GM13977 (cell line): ENCODE results near the gene DKK2.
A peak's percentile ranks its signal among the peaks of the same experiment; 100 is the strongest.

Source experiments
- DNase-seq: peaks from one replicate; pipeline ENCODE4 v3.0.0; 2012; ENCODE audit warnings: low spot score
- CTCF ChIP-seq: IDR thresholded peaks from 2 replicates; pipeline ENCODE4 v1.5.1; 2012; ENCODE audit warnings: mild to moderate bottlenecking, control low read depth; ENCODE audit not compliant: insufficient read depth; ENCODE audit errors: extremely low read depth, missing control alignments
- in situ Hi-C: fragments of 300-500 bp; cut with MboI; formaldehyde crosslinking; loops from one replicate; pipeline ENCODE4 v1.12.0; 2022; ENCODE audit warnings: low sequenced_read_pairs, low pct_unique_long_range_greater_than_20kb, mixed read lengths, inconsistent platforms; ENCODE audit not compliant: unreplicated experiment

DKK2 gene

GRCh38 chr4:106906728-106907127 is 129.4 kb downstream of the DKK2 start:
- DNase-seq, result no peak
- TF ChIP-seq CTCF, result no peak
- in situ Hi-C loops, result no loop called here

GRCh38 chr4:106898621-106899230 is 137.4 kb downstream of the DKK2 start:
- DNase-seq, result peak; percentile 28
- in situ Hi-C loops, result no loop called here
- TF ChIP-seq CTCF, result peak; percentile 78

DNA sequence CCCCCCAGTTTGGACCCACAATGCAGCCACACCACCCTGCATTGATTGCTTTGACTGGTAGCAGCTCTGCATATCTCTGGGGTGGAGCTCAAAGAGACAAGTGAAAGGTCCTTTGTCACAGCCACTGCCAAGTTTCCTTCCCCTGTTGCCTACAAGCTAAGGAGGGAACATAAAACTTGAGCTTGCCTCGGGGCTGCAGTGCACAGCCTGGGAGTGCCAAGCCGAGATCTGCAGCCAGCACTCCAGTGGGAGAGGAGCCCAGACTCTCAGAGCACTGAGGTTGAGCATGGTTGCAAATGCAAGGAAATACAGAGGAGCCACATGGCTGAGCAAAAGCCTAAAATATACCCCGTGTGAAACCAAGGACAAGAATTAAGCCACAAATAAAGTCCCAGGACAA is 142.2 kb downstream of the DKK2 start:
- DNase-seq, result no peak
- TF ChIP-seq CTCF, result no peak
- in situ Hi-C loops, result no loop called here

GRCh38 chr4:106893395-106893881 is 142.7 kb downstream of the DKK2 start:
- in situ Hi-C loops, result no loop called here
- no peak for DNase-seq
- no peak for TF ChIP-seq CTCF

GRCh38 chr4:106892786-106893185 is 143.3 kb downstream of the DKK2 start:
- no peak for DNase-seq
- no peak for TF ChIP-seq CTCF
- in situ Hi-C loops, result no loop called here

DNA sequence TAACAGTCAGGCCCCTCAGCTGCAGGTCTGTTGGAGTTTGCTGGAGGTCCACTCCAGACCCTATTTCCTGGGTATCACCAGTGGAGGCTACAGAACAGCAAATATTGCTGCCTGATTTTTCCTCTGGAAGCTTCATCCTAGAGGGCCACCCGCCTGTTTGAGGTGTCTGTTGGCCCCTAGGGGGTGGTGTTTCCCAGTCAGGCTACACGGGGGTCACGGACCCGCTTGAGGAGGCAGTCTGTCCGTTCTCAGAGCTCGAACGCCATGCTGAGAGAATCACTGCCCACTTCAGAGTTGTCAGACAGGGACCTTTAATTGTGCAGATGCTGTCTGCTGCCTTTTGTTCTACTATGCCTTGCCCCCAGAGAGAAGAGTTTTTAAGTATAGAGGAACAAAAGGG is 160.8 kb downstream of the DKK2 start:
- no peak for DNase-seq
- in situ Hi-C loops, result no loop called here
- no peak for TF ChIP-seq CTCF
